GM10266 (cell line): ENCODE results near the gene BOLL.

Experiments
- DNase-seq: peaks from one replicate; pipeline ENCODE4 v3.0.0; 2012; ENCODE audit errors: extremely low spot score
- CTCF ChIP-seq: IDR thresholded peaks from 2 replicates; pipeline ENCODE4 v1.5.1; 2012; ENCODE audit warnings: mild to moderate bottlenecking, low read depth; ENCODE audit not compliant: control insufficient read depth, insufficient read depth; ENCODE audit errors: missing control alignments

Gene BOLL

GRCh38 chr2:197813093-197813787 is 28.1 kb upstream of the BOLL start:
- no peak for DNase-seq
- peak; percentile 60 for TF ChIP-seq CTCF

- TF ChIP-seq CTCF = no peak
- DNase-seq = no peak
Measured at GRCh38 chr2:197810491-197810890, 25.4 kb upstream of the BOLL start.

GRCh38 chr2:197810016-197810415 is 24.9 kb upstream of the BOLL start:
- TF ChIP-seq CTCF = no peak
- no peak for DNase-seq

- no peak for DNase-seq
- TF ChIP-seq CTCF = no peak
Measured at GRCh38 chr2:197809064-197809463, 23.9 kb upstream of the BOLL start.

GRCh38 chr2:197805715-197806633 is 20.9 kb upstream of the BOLL start:
- TF ChIP-seq CTCF = no peak
- DNase-seq = no peak

GRCh38 chr2:197804758-197805714 is 19.9 kb upstream of the BOLL start:
- no peak for TF ChIP-seq CTCF
- peak; percentile 40 for DNase-seq
